GM12801 (cell line): ENCODE measurements around the gene RAB3C.

Experiments
- TF ChIP-seq, protein P1 (sequence below): IDR thresholded peaks from one replicate; pipeline ENCODE4 v1.5.1; 2011; ENCODE audit warnings: control low read depth; ENCODE audit not compliant: insufficient read length; ENCODE audit errors: extremely low read depth

Gene RAB3C

DNA sequence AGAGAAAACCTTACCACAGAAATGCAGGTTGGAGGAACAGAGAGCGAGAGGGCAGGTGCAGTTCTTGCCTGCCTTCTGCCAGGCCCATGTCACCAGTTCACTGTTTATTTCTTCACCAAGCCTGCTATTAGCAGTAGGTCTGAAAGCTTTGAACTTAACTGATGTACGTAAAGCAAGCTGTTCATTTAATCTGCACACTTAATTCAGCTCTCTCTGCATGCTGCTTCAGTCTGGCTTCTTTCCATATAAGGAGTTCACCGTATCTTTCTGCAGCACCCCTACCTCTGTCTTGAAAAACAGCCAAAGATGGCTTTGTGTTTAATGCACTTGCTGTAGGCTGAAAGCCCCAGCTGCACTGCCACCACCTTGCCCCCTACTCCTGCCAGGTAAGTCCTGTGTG, 205.1 kb downstream of the RAB3C start:
- TF ChIP-seq, protein P1, sequence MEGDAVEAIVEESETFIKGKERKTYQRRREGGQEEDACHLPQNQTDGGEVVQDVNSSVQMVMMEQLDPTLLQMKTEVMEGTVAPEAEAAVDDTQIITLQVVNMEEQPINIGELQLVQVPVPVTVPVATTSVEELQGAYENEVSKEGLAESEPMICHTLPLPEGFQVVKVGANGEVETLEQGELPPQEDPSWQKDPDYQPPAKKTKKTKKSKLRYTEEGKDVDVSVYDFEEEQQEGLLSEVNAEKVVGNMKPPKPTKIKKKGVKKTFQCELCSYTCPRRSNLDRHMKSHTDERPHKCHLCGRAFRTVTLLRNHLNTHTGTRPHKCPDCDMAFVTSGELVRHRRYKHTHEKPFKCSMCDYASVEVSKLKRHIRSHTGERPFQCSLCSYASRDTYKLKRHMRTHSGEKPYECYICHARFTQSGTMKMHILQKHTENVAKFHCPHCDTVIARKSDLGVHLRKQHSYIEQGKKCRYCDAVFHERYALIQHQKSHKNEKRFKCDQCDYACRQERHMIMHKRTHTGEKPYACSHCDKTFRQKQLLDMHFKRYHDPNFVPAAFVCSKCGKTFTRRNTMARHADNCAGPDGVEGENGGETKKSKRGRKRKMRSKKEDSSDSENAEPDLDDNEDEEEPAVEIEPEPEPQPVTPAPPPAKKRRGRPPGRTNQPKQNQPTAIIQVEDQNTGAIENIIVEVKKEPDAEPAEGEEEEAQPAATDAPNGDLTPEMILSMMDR: no peak

- TF ChIP-seq, protein P1: no peak
Measured at GRCh38 chr5:58793888-58794657, 211.2 kb downstream of the RAB3C start.

GRCh38 chr5:58794875-58795274, 212.0 kb downstream of the RAB3C start:
- TF ChIP-seq, protein P1: no peak

DNA sequence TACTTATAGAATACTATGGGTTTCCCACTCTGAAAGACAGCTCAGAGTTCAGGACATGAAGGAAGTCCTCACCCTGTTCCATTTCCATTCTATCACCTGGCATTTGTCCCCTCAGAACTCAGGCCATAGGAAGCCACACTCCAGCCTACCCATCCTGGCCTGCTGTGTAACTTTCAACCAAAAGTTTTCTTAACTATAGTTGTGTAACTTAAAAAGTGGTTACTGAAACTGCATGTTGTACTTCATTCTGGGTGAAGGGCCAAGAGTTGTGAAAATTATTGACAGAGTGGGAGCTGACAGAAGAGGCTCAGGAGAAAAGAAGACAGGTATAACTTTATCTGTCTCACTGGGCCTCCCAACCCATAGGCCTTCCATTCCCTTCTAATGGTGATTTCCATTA, 212.5 kb downstream of the RAB3C start:
- TF ChIP-seq, protein P1: no peak

DNA sequence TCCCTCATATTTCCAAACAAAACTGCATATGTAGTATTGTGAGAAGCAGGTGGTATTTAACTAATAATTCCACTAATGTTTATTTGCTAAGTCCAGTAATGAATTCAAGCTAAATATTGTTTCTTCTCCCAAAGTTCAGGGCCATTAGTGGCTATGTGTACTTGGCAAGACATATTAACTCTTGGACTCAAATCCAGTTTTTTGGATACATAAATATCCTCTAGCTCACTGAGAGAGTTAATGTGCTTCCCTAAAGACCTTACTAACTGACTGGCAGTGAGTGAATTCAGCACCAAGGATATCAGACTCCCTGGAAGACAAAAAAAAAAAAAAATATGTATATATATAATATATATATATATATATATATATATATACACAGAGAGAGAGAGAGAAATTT, 214.1 kb downstream of the RAB3C start:
- TF ChIP-seq, protein P1: no peak

DNA sequence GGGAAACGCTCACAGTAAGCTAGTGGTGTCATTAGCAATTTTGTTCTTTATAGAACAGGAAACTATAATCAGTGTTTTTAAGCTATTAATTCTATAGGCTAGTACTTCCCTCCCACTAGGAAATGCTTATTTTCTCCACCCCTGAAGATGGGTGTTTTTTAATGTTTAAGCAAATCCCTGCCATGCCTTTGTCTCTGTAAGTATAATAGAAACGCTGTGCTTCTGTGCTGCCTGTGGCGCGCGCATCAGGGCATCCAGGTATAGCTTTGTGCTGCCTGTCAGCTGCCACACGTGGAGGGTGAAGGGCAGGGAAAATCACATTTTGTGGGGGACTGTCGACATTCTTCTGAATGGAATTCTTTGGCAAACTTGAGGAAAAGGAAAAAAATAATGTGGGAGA, 217.5 kb downstream of the RAB3C start:
- TF ChIP-seq, protein P1: no peak

- TF ChIP-seq, protein P1: no peak
Measured at GRCh38 chr5:58800861-58801540, 218.1 kb downstream of the RAB3C start.
